Measurements from ENCODE around the gene ADCYAP1R1.

DNA sequence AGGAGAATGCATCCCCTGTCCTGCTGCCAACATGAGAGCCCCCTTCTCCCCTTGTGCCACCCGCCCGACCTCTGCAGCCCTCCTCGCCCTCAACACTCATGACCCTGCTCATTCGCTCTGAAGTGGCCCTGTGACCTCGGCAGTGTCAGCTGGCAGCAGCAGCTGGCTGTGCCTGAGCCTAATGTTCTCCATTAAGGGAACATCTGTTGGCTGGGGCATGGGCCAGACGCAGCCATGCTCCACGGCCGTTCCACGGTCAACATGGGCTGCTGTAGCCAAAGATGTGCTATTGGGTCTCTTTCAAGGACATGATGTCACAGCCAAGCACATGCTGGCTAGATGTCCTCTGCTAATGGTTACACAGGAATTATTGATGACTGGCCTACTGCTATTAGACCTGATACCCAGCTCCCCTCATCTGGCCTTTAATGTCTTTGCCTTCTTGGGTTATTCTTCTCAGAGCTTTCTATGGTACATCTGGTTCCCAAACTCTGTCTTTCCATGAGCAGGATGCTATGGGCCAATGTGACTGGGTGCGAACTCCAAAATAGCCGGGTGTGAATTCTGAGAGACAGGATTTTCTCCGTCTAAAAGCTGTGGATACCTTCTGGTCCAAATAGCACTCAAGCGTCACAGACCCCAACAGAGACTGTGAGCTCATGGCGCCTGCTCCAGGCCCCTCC lies 22.4 kb downstream of the ADCYAP1R1 start:
- TF ChIP-seq POLR2A (IDR thresholded peaks at IDR 0.05), result no peak
- TF ChIP-seq, protein P1, sequence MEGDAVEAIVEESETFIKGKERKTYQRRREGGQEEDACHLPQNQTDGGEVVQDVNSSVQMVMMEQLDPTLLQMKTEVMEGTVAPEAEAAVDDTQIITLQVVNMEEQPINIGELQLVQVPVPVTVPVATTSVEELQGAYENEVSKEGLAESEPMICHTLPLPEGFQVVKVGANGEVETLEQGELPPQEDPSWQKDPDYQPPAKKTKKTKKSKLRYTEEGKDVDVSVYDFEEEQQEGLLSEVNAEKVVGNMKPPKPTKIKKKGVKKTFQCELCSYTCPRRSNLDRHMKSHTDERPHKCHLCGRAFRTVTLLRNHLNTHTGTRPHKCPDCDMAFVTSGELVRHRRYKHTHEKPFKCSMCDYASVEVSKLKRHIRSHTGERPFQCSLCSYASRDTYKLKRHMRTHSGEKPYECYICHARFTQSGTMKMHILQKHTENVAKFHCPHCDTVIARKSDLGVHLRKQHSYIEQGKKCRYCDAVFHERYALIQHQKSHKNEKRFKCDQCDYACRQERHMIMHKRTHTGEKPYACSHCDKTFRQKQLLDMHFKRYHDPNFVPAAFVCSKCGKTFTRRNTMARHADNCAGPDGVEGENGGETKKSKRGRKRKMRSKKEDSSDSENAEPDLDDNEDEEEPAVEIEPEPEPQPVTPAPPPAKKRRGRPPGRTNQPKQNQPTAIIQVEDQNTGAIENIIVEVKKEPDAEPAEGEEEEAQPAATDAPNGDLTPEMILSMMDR (IDR thresholded peaks at IDR 0.05), result no peak
